ENCODE measurements around the gene AVL9. TPM values are rescaled to one million over a fixed set of nuclear protein-coding genes. Genes with fewer than 3 reads are reported as not detected.

The AVL9 gene
- total and polyA plus RNA-seq, 2 of the 13 experiments (the other 11 are each of a cell fraction or from before 2014, with no cell fraction given) = 29.9 to 48.0 TPM

GRCh38 chr7:32500922-32501341 is 5.6 kb downstream of the AVL9 start:
- peak; percentile 54; the same call in 1 of the 2 replicates for TF ChIP-seq SRF (IDR thresholded peaks at IDR 0.05; ENCODE audit: low read depth, low read length)
- TF ChIP-seq ZNF30 (CRISPR knock-in tag; IDR thresholded peaks at IDR 0.05) = no peak
- Histone ChIP-seq H3K4me1 (ENCODE audit: insufficient read depth, low read length) (peaks cover 46% of the 10 kb centered on the region), H3K4me3 (replicated peaks in 1 of 3; ENCODE audit: insufficient read depth in 1 of 3, low read depth in 2 of 3, low read length in 3 of 3) (no peak overlapping the region), H2AFZ (ENCODE audit: low read length) (no peak overlapping the region), H3K4me2 (ENCODE audit: low read depth, low read length) (peak overlapping the region; percentile 26), H3K9me3 (ENCODE audit: low read length) (no peaks in the 10 kb centered on the region), H3K27ac (ENCODE audit: extremely low read length, insufficient read depth, low read length) (peak overlapping the region; percentile 6), H3K9ac (ENCODE audit: insufficient read depth, low read depth, low read length) (peak overlapping the region; percentile 0; the same call in 1 of the 2 replicates), H4K20me1 (ENCODE audit: insufficient read depth, low read length) (peaks cover 31% of the 10 kb centered on the region), H3K27me3 (ENCODE audit: control insufficient read depth in 1 of 2, insufficient read depth in 2 of 2, low read length in 2 of 2) (no peaks in the 10 kb centered on the region), H3K79me2 (ENCODE audit: insufficient read depth, low read length) (peaks cover 92% of the 10 kb centered on the region), H3K36me3 (replicated peaks in 1 of 2; ENCODE audit: control insufficient read depth in 1 of 2, insufficient read depth in 2 of 2, low read length in 2 of 2) (no peaks in the 10 kb centered on the region; a peak in 1 of 5 replicates)
- CTCF ChIA-PET (ENCODE audit: low intra/inter-chr PET ratio, low total read pairs) = no interaction called here
- intact Hi-C loops (cut with micrococcal nuclease; ENCODE audit: unreplicated experiment) = no loop called here
- no TSS peak for BruUV-seq (replicated peaks)
- in situ Hi-C loops (cut with HindIII; ENCODE audit: extremely low pct_ligation_motif_present, low pct_unique_long_range_greater_than_20kb) = no loop called here
- POLR2A ChIA-PET = no interaction called here
- 78% methylated on average over 1 of the region's 1 CpG for WGBS (ENCODE audit: low lambda C conversion rate)
- FAIRE-seq (no peak), ATAC-seq (no peak), DNase-seq (ENCODE audit: low spot score) (no peak)

- 89% methylated on average over 1 of the region's 1 CpG for WGBS (ENCODE audit: low lambda C conversion rate)
- Histone ChIP-seq H3K36me3 (replicated peaks in 1 of 2; ENCODE audit: control insufficient read depth in 1 of 2, insufficient read depth in 2 of 2, low read length in 2 of 2) (peaks cover 0 to 4% of the 10 kb centered on the region in 2 experiments; a peak in 2 of 5 replicates), H3K4me3 (replicated peaks in 1 of 3; ENCODE audit: insufficient read depth in 1 of 3, low read depth in 2 of 3, low read length in 3 of 3) (no peak overlapping the region), H3K27me3 (ENCODE audit: control insufficient read depth in 1 of 2, insufficient read depth in 2 of 2, low read length in 2 of 2) (no peaks in the 10 kb centered on the region), H3K4me2 (ENCODE audit: low read depth, low read length) (0 out of 2 replicates have a peak overlapping the region, but pooled peaks have one; percentile 26), H3K9me3 (ENCODE audit: low read length) (no peaks in the 10 kb centered on the region), H3K79me2 (ENCODE audit: insufficient read depth, low read length) (peaks cover 91% of the 10 kb centered on the region), H3K4me1 (ENCODE audit: insufficient read depth, low read length) (peaks cover 49% of the 10 kb centered on the region), H2AFZ (ENCODE audit: low read length) (no peak overlapping the region), H3K9ac (ENCODE audit: insufficient read depth, low read depth, low read length) (no peak overlapping the region), H3K27ac (ENCODE audit: extremely low read length, insufficient read depth, low read length) (peak overlapping the region; percentile 6), H4K20me1 (ENCODE audit: insufficient read depth, low read length) (peaks cover 35% of the 10 kb centered on the region)
- no peak for ATAC-seq
- in situ Hi-C loops (cut with HindIII; ENCODE audit: extremely low pct_ligation_motif_present, low pct_unique_long_range_greater_than_20kb) (no loop called here), intact Hi-C loops (cut with micrococcal nuclease; ENCODE audit: unreplicated experiment) (no loop called here)
- no peak for FAIRE-seq
- ChIA-PET POLR2A (no interaction called here), CTCF (ENCODE audit: low intra/inter-chr PET ratio, low total read pairs) (no interaction called here)
- DNase-seq (ENCODE audit: low spot score) = peak; percentile 49
- BruUV-seq (replicated peaks) = no TSS peak
- TF ChIP-seq THYN1 (CRISPR knock-in tag; IDR thresholded peaks at IDR 0.05; ENCODE audit: borderline replicate concordance, low read depth) (no peak), SOX13 (IDR thresholded peaks at IDR 0.05) (0 out of 2 replicates have a peak, but pooled peaks have one; percentile 27), SOX13 (CRISPR knock-in tag; conservative IDR thresholded peaks at IDR 0.05 in 1 of 2, IDR thresholded peaks at IDR 0.05 in 1 of 2) (peak in 1 of 2 experiments; percentile 79; a peak in 2 of 4 replicates), SOX5 (CRISPR knock-in tag; IDR thresholded peaks at IDR 0.05; ENCODE audit: borderline replicate concordance) (peak; percentile 35; the same call in 1 of the 2 replicates)
Measured at GRCh38 chr7:32501522-32501921, 6.2 kb downstream of the AVL9 start.

All from HepG2 (cell line).